ENCODE data around the gene FMO3. TPM values are rescaled to one million over a fixed set of nuclear protein-coding genes. Genes with fewer than 3 reads are reported as not detected.

Gene FMO3
- total RNA-seq, 1 donor from 2014 or later = not detected

GRCh38 chr1:171084091-171084490, 6.6 kb upstream of the FMO3 start:
- no peaks in the 10 kb centered on the region for H3K36me3 ChIP-seq (ENCODE audit: control insufficient read depth, insufficient read depth, low read length)
- FAIRE-seq (peak; percentile 32), DNase-seq (ENCODE audit: low read depth) (no peak)
- H3K27me3 ChIP-seq (ENCODE audit: control insufficient read depth, insufficient read depth, low read length) = no peaks in the 10 kb centered on the region
- H3K4me3 ChIP-seq (ENCODE audit: low read depth, low read length) = no peak overlapping the region
- TF ChIP-seq CTCF (IDR thresholded peaks at IDR 0.05; ENCODE audit: insufficient read depth, low read length, severe bottlenecking) = no peak

DNA sequence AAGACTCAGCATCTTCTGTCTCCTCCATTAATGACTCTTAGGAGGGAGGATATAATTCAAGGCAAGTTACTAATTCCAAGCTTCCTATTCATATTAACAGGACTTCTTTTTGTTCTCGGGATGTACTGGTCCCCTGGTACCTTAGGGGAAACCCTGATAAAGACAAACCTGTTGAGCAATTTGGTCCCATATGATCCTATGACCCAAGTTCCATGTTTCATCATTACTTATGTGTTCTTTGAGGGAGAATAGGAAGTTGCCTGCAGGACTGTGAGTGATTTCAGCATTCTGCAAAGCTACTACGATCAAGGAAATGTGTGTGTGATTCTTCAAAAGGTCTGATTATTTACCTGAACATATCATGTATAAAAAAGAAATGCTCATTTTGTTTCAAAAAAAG, 5.8 kb upstream of the FMO3 start:
- Histone ChIP-seq H3K27me3 (ENCODE audit: control insufficient read depth, insufficient read depth, low read length) (no peaks in the 10 kb centered on the region), H3K36me3 (ENCODE audit: control insufficient read depth, insufficient read depth, low read length) (no peaks in the 10 kb centered on the region), H3K4me3 (ENCODE audit: low read depth, low read length) (no peak overlapping the region)
- TF ChIP-seq CTCF (IDR thresholded peaks at IDR 0.05; ENCODE audit: insufficient read depth, low read length, severe bottlenecking) = no peak
- no peak for DNase-seq (ENCODE audit: low read depth)
- no peak for FAIRE-seq

DNA sequence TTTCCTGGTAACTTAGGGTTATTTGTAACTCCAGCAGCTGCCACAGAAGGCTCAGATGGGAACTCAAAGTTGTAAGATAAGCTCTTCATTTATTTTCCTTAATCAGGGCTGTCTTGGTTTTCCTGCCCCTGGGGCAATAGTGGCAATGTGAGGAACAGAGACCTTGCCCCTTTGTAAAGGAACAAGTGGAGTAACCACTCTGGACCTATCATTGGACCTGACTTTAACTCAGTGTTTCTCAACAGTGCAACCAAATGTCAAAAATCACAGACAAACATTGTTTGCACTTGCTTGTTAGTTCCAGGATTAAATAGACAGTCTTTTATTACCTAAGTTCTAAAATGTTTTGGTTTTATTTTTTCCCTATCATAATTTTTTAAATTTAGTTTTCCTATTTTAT, 2.8 kb upstream of the FMO3 start:
- no peak overlapping the region for H3K4me3 ChIP-seq (ENCODE audit: low read depth, low read length)
- FAIRE-seq = no peak
- no peak for DNase-seq (ENCODE audit: low read depth)
- no peaks in the 10 kb centered on the region for H3K36me3 ChIP-seq (ENCODE audit: control insufficient read depth, insufficient read depth, low read length)
- TF ChIP-seq CTCF (IDR thresholded peaks at IDR 0.05; ENCODE audit: insufficient read depth, low read length, severe bottlenecking) = no peak
- no peaks in the 10 kb centered on the region for H3K27me3 ChIP-seq (ENCODE audit: control insufficient read depth, insufficient read depth, low read length)

GRCh38 chr1:171103862-171104261, 13.2 kb downstream of the FMO3 start:
- FAIRE-seq = no peak
- H3K27me3 ChIP-seq (ENCODE audit: control insufficient read depth, insufficient read depth, low read length) = no peaks in the 10 kb centered on the region
- no peaks in the 10 kb centered on the region for H3K36me3 ChIP-seq (ENCODE audit: control insufficient read depth, insufficient read depth, low read length)
- no peak overlapping the region for H3K4me3 ChIP-seq (ENCODE audit: low read depth, low read length)
- DNase-seq (ENCODE audit: low read depth) = no peak
- TF ChIP-seq CTCF (IDR thresholded peaks at IDR 0.05; ENCODE audit: insufficient read depth, low read length, severe bottlenecking) = no peak

GRCh38 chr1:171107262-171107940, 16.7 kb downstream of the FMO3 start:
- DNase-seq (ENCODE audit: low read depth) (no peak), FAIRE-seq (no peak)
- Histone ChIP-seq H3K36me3 (ENCODE audit: control insufficient read depth, insufficient read depth, low read length) (no peaks in the 10 kb centered on the region), H3K4me3 (ENCODE audit: low read depth, low read length) (no peak overlapping the region), H3K27me3 (ENCODE audit: control insufficient read depth, insufficient read depth, low read length) (no peaks in the 10 kb centered on the region)
- TF ChIP-seq CTCF (IDR thresholded peaks at IDR 0.05; ENCODE audit: insufficient read depth, low read length, severe bottlenecking) = no peak

DNA sequence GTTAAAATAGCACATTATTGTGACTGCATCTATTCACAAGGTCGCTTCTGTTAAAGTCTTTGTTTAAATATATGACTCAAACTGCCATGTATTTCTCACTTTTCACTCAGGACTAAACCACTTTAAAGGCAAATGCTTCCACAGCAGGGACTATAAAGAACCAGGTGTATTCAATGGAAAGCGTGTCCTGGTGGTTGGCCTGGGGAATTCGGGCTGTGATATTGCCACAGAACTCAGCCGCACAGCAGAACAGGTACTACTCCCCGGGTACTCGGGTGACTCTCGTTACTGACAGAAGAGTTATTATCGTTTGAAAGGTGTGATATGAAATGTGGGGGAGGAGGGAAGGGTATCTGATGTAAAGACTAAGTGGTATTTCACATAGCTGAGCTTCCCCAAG, 17.3 kb downstream of the FMO3 start:
- no peak for DNase-seq (ENCODE audit: low read depth)
- H3K36me3 ChIP-seq (ENCODE audit: control insufficient read depth, insufficient read depth, low read length) = no peaks in the 10 kb centered on the region
- H3K4me3 ChIP-seq (ENCODE audit: low read depth, low read length) = no peak overlapping the region
- H3K27me3 ChIP-seq (ENCODE audit: control insufficient read depth, insufficient read depth, low read length) = no peaks in the 10 kb centered on the region
- FAIRE-seq = no peak
- no peak for TF ChIP-seq CTCF (IDR thresholded peaks at IDR 0.05; ENCODE audit: insufficient read depth, low read length, severe bottlenecking)

Measured in bronchial epithelial cell (primary cell).